Activated T-cell treated with anti-CD3 and anti-CD28 coated beads for 24 hours (primary cell): ENCODE data around the gene LRRC56.
A peak's percentile ranks its signal among the peaks of the same experiment; 100 is the strongest.

Source experiments
- DNase-seq: peaks from one replicate; pipeline ENCODE4 v3.0.0-alpha.2; 2020; ENCODE audit warnings: low read depth

The LRRC56 gene

GRCh38 chr11:539971-540481 lies 2.7 kb downstream of the LRRC56 start:
- DNase-seq, result no peak

GRCh38 chr11:540583-541432 lies 3.5 kb downstream of the LRRC56 start:
- DNase-seq, result no peak

- DNase-seq, result no peak
These were observed 4.1 kb downstream of the LRRC56 start for GRCh38 chr11:541433-541885.

GRCh38 chr11:544817-545166 lies 7.5 kb downstream of the LRRC56 start:
- no peak for DNase-seq

GRCh38 chr11:545171-545570 lies 7.8 kb downstream of the LRRC56 start:
- DNase-seq, result no peak

- DNase-seq, result no peak
These were observed 11.6 kb downstream of the LRRC56 start for GRCh38 chr11:548700-549603.

GRCh38 chr11:550021-550745 lies 12.9 kb downstream of the LRRC56 start:
- DNase-seq, result no peak

- DNase-seq, result no peak
These were observed 13.4 kb downstream of the LRRC56 start for GRCh38 chr11:550746-551085.

- no peak for DNase-seq
These were observed 13.8 kb downstream of the LRRC56 start for GRCh38 chr11:551131-551530.

- no peak for DNase-seq
These were observed 14.3 kb downstream of the LRRC56 start for GRCh38 chr11:551596-551995.

- DNase-seq, result no peak
These were observed 16.0 kb downstream of the LRRC56 start for GRCh38 chr11:553083-553987.

- DNase-seq, result no peak
These were observed 16.6 kb downstream of the LRRC56 start for GRCh38 chr11:553988-554340.

GRCh38 chr11:554428-555226 lies 17.3 kb downstream of the LRRC56 start:
- DNase-seq, result peak; percentile 52

- DNase-seq, result no peak
These were observed 18.0 kb downstream of the LRRC56 start for GRCh38 chr11:555227-555779.

- DNase-seq, result no peak
These were observed 18.7 kb downstream of the LRRC56 start for GRCh38 chr11:555780-556661.

GRCh38 chr11:556662-557256 lies 19.4 kb downstream of the LRRC56 start:
- DNase-seq, result no peak

- DNase-seq, result no peak
These were observed 20.2 kb downstream of the LRRC56 start for GRCh38 chr11:557328-558132.

GRCh38 chr11:558503-558902 lies 21.2 kb downstream of the LRRC56 start:
- no peak for DNase-seq
